SK-N-SH (cell line): ENCODE results near the gene ERC1. TPM values are rescaled to one million over a fixed set of nuclear protein-coding genes. Genes with fewer than 3 reads are reported as not detected.

Source experiments
- CTCF ChIA-PET: fragments of 300-600, 350-600 bp; formaldehyde crosslinking; extraction: SDS; loops from one replicate; lab custom pipeline; 2021; lab: Yijun Ruan, JAX
- POLR2A ChIA-PET: fragments of 350-600 bp; sonication (Branson Sonifier 250); formaldehyde crosslinking; extraction: SDS; loops from one replicate; lab custom pipeline; 2020; ENCODE audit warnings: antibody characterized with exemption, inconsistent platforms; lab: Yijun Ruan, JAX
- DNase-seq: peaks from one replicate; pipeline ENCODE4 v3.0.0; 2012
- H2AFZ ChIP-seq: fragments of 200-600 bp; sonication (generic); 2 replicates; pipeline ENCODE4 v1.8.1; 2016; ENCODE audit warnings: antibody characterized with exemption, mild to moderate bottlenecking, low read depth
- H3F3A ChIP-seq: fragments of 200-600 bp; sonication (generic); replicated peaks from 2 replicates; pipeline ENCODE3; 2016; ENCODE audit warnings: antibody characterized with exemption, mild to moderate bottlenecking; ENCODE audit not compliant: insufficient read depth
- H3K27ac ChIP-seq, 2 experiments: fragments of 200-500 bp in 1 of 2; fragments of 200-600 bp in 1 of 2; sonication (Bioruptor generic) in 1 of 2; sonication (generic), shearing (Covaris generic) in 1 of 2; 2 replicates each; pipeline versions ENCODE4 v1.5.1 to v1.6.1; 2014 to 2016; ENCODE audit warnings: low read depth in 2 of 2, inconsistent platforms in 1 of 2, low read length in 1 of 2, mild to moderate bottlenecking in 1 of 2, mixed read lengths in 1 of 2
- H3K27me3 ChIP-seq: fragments of 200-600 bp; sonication (generic), shearing (Covaris generic); 2 replicates; pipeline ENCODE4 v1.6.1; 2016; ENCODE audit warnings: mixed run types; ENCODE audit not compliant: insufficient read depth
- H3K36me3 ChIP-seq, 2 experiments: fragments of 200-500 bp in 1 of 2; fragments of 200-600 bp in 1 of 2; sonication (Bioruptor generic) in 1 of 2; sonication (generic) in 1 of 2; replicated peaks in 1 of 2; 2 replicates each; pipeline versions ENCODE3 to v1.5.1; 2014 to 2016; ENCODE audit warnings: low read length in 1 of 2, mild to moderate bottlenecking in 1 of 2; ENCODE audit not compliant: insufficient read depth in 2 of 2, control insufficient read depth in 1 of 2
- H3K4me1 ChIP-seq, 2 experiments: fragments of 200-500 bp in 1 of 2; fragments of 200-600 bp in 1 of 2; sonication (Bioruptor generic) in 1 of 2; sonication (generic), shearing (Covaris generic) in 1 of 2; 2 replicates each; pipeline versions ENCODE4 v1.5.1 to v1.6.1; 2014 to 2016; ENCODE audit warnings: low read depth in 1 of 2, low read length in 1 of 2, mixed run types in 1 of 2; ENCODE audit not compliant: insufficient read depth in 2 of 2, control insufficient read depth in 1 of 2
- H3K4me2 ChIP-seq: fragments of 200-600 bp; sonication (generic), shearing (Covaris generic); 2 replicates; pipeline ENCODE4 v1.6.1; 2017; ENCODE audit warnings: mixed run types
- H3K4me3 ChIP-seq, 2 experiments: fragments of 200-500 bp in 1 of 2; fragments of 200-600 bp in 1 of 2; sonication (Bioruptor generic) in 1 of 2; sonication (generic), shearing (Covaris generic) in 1 of 2; 2 replicates each; pipeline versions ENCODE4 v1.5.1 to v1.8.1; 2014 to 2016; ENCODE audit warnings: low read depth in 2 of 2, inconsistent platforms in 1 of 2, low read length in 1 of 2, mild to moderate bottlenecking in 1 of 2, mixed read lengths in 1 of 2, moderate library complexity in 1 of 2
- H3K79me2 ChIP-seq: fragments of 200-600 bp; sonication (generic); 2 replicates; pipeline ENCODE4 v1.8.1; 2017; ENCODE audit warnings: mild to moderate bottlenecking; ENCODE audit not compliant: insufficient read depth
- H3K9ac ChIP-seq: fragments of 200-600 bp; sonication (generic); 2 replicates; pipeline ENCODE4 v1.6.1; 2017; ENCODE audit warnings: mixed run types
- H3K9me2 ChIP-seq: fragments of 200-600 bp; sonication (generic); 2 replicates; pipeline ENCODE4 v1.6.1; 2017; ENCODE audit warnings: mixed run types
- H3K9me3 ChIP-seq: fragments of 200-600 bp; sonication (generic); 2 replicates; pipeline ENCODE4 v1.6.1; 2017; ENCODE audit warnings: mixed run types, mild to moderate bottlenecking, moderate library complexity
- H4K20me1 ChIP-seq: fragments of 200-600 bp; sonication (generic); 2 replicates; pipeline ENCODE4 v1.6.1; 2017; ENCODE audit warnings: mild to moderate bottlenecking, mixed run types; ENCODE audit not compliant: insufficient read depth
- CHD2 ChIP-seq: fragments of 150-350 bp; IDR thresholded peaks from 2 replicates; pipeline ENCODE4 v1.6.1; 2018; ENCODE audit warnings: low read length; ENCODE audit not compliant: partially characterized antibody
- ELF1 ChIP-seq: IDR thresholded peaks from 2 replicates; pipeline ENCODE4 v1.4.0; 2012
- EP300 ChIP-seq, 2 experiments: IDR thresholded peaks; 2 replicates each; pipeline versions ENCODE4 v1.4.0 to v1.6.1; 2012; ENCODE audit warnings: borderline replicate concordance in 1 of 2, low read depth in 1 of 2, low read length in 1 of 2
- FOXM1 ChIP-seq: IDR thresholded peaks from 2 replicates; pipeline ENCODE4 v1.4.0; 2012; ENCODE audit warnings: low read depth, mild to moderate bottlenecking
- GABPA ChIP-seq: IDR thresholded peaks from 2 replicates; pipeline ENCODE4 v1.4.0; 2012; ENCODE audit warnings: low read depth, mild to moderate bottlenecking
- GATA2 ChIP-seq: sonication (generic); formaldehyde crosslinking; IDR thresholded peaks from 2 replicates; pipeline ENCODE4 v1.5.0; 2020; ENCODE audit warnings: mild to moderate bottlenecking, missing genetic modification reagents
- JUND ChIP-seq: IDR thresholded peaks from 2 replicates; pipeline ENCODE4 v1.4.0; 2012
- MAX ChIP-seq: IDR thresholded peaks from 2 replicates; pipeline ENCODE4 v1.4.0; 2012; ENCODE audit warnings: low read depth
- MEF2A ChIP-seq: IDR thresholded peaks from 2 replicates; pipeline ENCODE4 v1.4.0; 2012; ENCODE audit warnings: low read depth, borderline replicate concordance
- MXI1 ChIP-seq: IDR thresholded peaks from 2 replicates; pipeline ENCODE4 v1.6.1; 2012; ENCODE audit warnings: mild to moderate bottlenecking, low read depth, low read length, improper control_type of control experiment
- NRF1 ChIP-seq: IDR thresholded peaks from 2 replicates; pipeline ENCODE4 v1.6.1; 2012; ENCODE audit warnings: low read depth, mild to moderate bottlenecking, low read length
- PBX3 ChIP-seq: IDR thresholded peaks from 2 replicates; pipeline ENCODE4; 2012
- RAD21 ChIP-seq: IDR thresholded peaks from 2 replicates; pipeline ENCODE4 v1.6.1; 2012; ENCODE audit warnings: mild to moderate bottlenecking, low read length
- RCOR1 ChIP-seq: fragments of 150-350 bp; IDR thresholded peaks from 2 replicates; pipeline ENCODE4 v1.6.1; 2017; ENCODE audit warnings: antibody characterized with exemption, low read length
- REST ChIP-seq: IDR thresholded peaks from 2 replicates; pipeline ENCODE4 v1.6.1; 2012; ENCODE audit warnings: mild to moderate bottlenecking, low read depth, low read length, moderate library complexity
- RFX5 ChIP-seq: IDR thresholded peaks from 2 replicates; pipeline ENCODE4 v1.6.1; 2012; ENCODE audit warnings: mild to moderate bottlenecking, improper control_type of control experiment, low read length
- SMC3 ChIP-seq: IDR thresholded peaks from 2 replicates; pipeline ENCODE4 v1.6.1; 2012; ENCODE audit warnings: low read depth, low read length, improper control_type of control experiment
- TEAD4 ChIP-seq: IDR thresholded peaks from 2 replicates; pipeline ENCODE4 v1.4.0; 2012; ENCODE audit warnings: mild to moderate bottlenecking, borderline replicate concordance; ENCODE audit not compliant: insufficient read depth
- USF1 ChIP-seq: IDR thresholded peaks from 2 replicates; pipeline ENCODE4 v1.4.0; 2012; ENCODE audit warnings: low read depth, borderline replicate concordance
- ZBTB33 ChIP-seq: IDR thresholded peaks from 2 replicates; pipeline ENCODE4 v1.4.0; 2012; ENCODE audit warnings: low read depth, borderline replicate concordance
- WGBS: methylation state at CpG from one replicate; pipeline ENCODE4 v1.1.6; 2017; ENCODE audit warnings: low lambda C conversion rate; 5-methylcytosine and 5-hydroxymethylcytosine counted together
- polyA plus RNA-seq, 3 experiments: library from polyadenylated mRNA; depleted of rRNA; stranded (reverse); fragments of >200 nt; gene quantifications; 2 replicates each; pipeline ENCODE4 v1.2.3, GENCODE V29; 2012

The ERC1 gene
- polyA plus RNA-seq, 1 of the 3 experiments (the other 2 are of a cell fraction), result 7.5 TPM

GRCh38 chr12:1054117-1054870 lies 63.3 kb downstream of the ERC1 start:
- peaks cover 66% of the 10 kb centered on the region for H3K79me2 ChIP-seq
- peaks cover 14% of the 10 kb centered on the region for H3K9me3 ChIP-seq
- H3K4me2 ChIP-seq, result 0 out of 2 replicates have a peak overlapping the region, but pooled peaks have one; percentile 22
- 53% methylated on average over 6 of the region's 6 CpGs for WGBS
- H3K9me2 ChIP-seq, result no peaks in the 10 kb centered on the region
- peaks cover 4% of the 10 kb centered on the region for H3F3A ChIP-seq
- H3K36me3 ChIP-seq, result peaks cover 0 to 16% of the 10 kb centered on the region in 2 experiments
- TF ChIP-seq ELF1 (no peak), NRF1 (no peak), FOXM1 (no peak), PBX3 (peak; percentile 68), RFX5 (no peak), MAX (no peak), MXI1 (peak; percentile 94), USF1 (no peak), RCOR1 (peak; percentile 42; the same call in 1 of the 2 replicates), REST (no peak), MEF2A (no peak), RAD21 (no peak), TEAD4 (no peak), GABPA (no peak), SMC3 (no peak; the same call in 1 of the 2 replicates), JUND (no peak), GATA2 (CRISPR knock-in tag) (peak; percentile 66), ZBTB33 (no peak), EP300 (IDR thresholded peaks at IDR 0.05; ENCODE audit: borderline replicate concordance in 1 of 2, low read depth in 1 of 2, low read length in 1 of 2) (peak in 1 of 2 experiments; percentile 51; a peak in 1 of 4 replicates), CHD2 (peak; percentile 65)
- H3K4me1 ChIP-seq, result peaks cover 0 to 20% of the 10 kb centered on the region in 2 experiments; a peak in 3 of 4 replicates
- H3K9ac ChIP-seq, result 0 out of 2 replicates have a peak overlapping the region, but pooled peaks have one; percentile 0
- peak; percentile 67 for DNase-seq
- H3K4me3 ChIP-seq, result no peak overlapping the region
- POLR2A ChIA-PET, result no interaction called here
- no peaks in the 10 kb centered on the region; the same call in 1 of the 2 replicates for H4K20me1 ChIP-seq
- peak overlapping the region; percentile 6 to 83; a peak in 3 of 4 replicates for H3K27ac ChIP-seq
- no peak overlapping the region for H2AFZ ChIP-seq
- CTCF ChIA-PET, result interaction anchor here (1.3 to 2.0 kb wide), 3 partner anchors 12 to 105 kb away, joined by 3 to 10 read pairs (median 4); partner anchors contain the start of gene RAD52
- no peaks in the 10 kb centered on the region for H3K27me3 ChIP-seq
